ENCODE measurements around the gene TTC21A.

Gene TTC21A

DNA sequence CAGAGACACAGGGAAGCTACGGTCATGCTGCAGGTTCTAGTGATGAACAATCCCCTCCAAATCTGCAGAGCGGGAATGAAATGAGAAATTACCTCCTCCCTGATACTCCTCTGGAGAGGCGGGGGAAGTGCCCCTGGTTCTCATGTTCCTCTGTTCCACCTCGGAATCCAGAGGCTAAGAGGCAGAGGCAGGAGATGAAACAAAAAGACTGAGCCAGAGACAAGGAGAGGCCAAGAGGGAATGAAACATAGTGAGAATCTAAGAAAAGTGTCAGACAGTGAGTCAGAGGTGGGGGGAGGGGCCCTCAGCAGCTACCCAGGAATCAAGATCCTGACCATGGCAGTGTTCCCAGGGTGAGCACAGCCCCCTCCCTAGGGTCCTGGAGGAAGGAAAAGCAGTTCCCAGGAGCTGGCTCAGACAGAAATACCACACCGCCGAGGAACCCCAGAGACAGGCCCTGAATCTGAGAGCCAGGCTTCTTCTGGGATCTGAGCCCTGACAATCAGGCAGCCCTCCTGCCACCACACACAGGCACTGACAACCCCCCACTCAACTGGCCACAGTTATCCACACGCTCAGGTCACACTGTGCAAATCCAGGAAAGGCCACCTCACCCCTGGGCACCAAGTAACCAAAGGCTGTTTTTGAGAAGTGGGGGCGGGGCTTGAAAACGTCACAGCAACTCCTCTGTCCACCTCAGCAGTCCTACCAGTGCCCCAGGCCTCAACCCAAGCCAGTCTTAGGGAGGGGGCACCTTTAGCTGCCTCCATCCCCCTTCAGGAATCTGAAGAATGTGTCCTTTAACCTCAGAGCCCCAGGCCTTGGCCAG lies 43.5 kb downstream of the TTC21A start:
- no peak for TF ChIP-seq POU2F2 (IDR thresholded peaks at IDR 0.05; ENCODE audit: low read depth, low read length)
- 0 out of 2 replicates have a peak, but pooled peaks have one; percentile 5 for TF ChIP-seq SPI1 (IDR thresholded peaks at IDR 0.05; ENCODE audit: low read depth, low read length)
- FAIRE-seq (peak; percentile 57), DNase-seq (ENCODE audit: insufficient read length, low spot score) (no peak)

GRCh38 chr3:39153977-39154279 lies 46.4 kb downstream of the TTC21A start:
- TF ChIP-seq POU2F2 (IDR thresholded peaks at IDR 0.05; ENCODE audit: low read depth, low read length) (no peak), TAF1 (IDR thresholded peaks at IDR 0.05; ENCODE audit: low read depth, low read length) (no peak), POLR2A (IDR thresholded peaks at IDR 0.05; ENCODE audit: low read depth, low read length) (no peak), PAX5 (IDR thresholded peaks at IDR 0.05; ENCODE audit: insufficient read depth, low read length, severe bottlenecking) (no peak), POLR2AphosphoS5 (IDR thresholded peaks at IDR 0.05; ENCODE audit: low read depth, low read length) (no peak), SPI1 (IDR thresholded peaks at IDR 0.05; ENCODE audit: low read depth, low read length) (no peak)
- DNase-seq (ENCODE audit: insufficient read length, low spot score): no peak
- FAIRE-seq: no peak

GRCh38 chr3:39154280-39155021 lies 47.0 kb downstream of the TTC21A start:
- no peak for FAIRE-seq
- no peak for TF ChIP-seq POLR2A (IDR thresholded peaks at IDR 0.05; ENCODE audit: low read depth, low read length)
- no peak for TF ChIP-seq PAX5 (IDR thresholded peaks at IDR 0.05; ENCODE audit: insufficient read depth, low read length, severe bottlenecking)
- TF ChIP-seq SPI1 (IDR thresholded peaks at IDR 0.05; ENCODE audit: low read depth, low read length): no peak
- TF ChIP-seq POU2F2 (IDR thresholded peaks at IDR 0.05; ENCODE audit: low read depth, low read length): no peak
- TF ChIP-seq TAF1 (IDR thresholded peaks at IDR 0.05; ENCODE audit: low read depth, low read length): no peak
- TF ChIP-seq POLR2AphosphoS5 (IDR thresholded peaks at IDR 0.05; ENCODE audit: low read depth, low read length): no peak
- DNase-seq (ENCODE audit: insufficient read length, low spot score): no peak

GRCh38 chr3:39156421-39156820 lies 48.9 kb downstream of the TTC21A start:
- DNase-seq (ENCODE audit: insufficient read length, low spot score): no peak
- TF ChIP-seq TAF1 (IDR thresholded peaks at IDR 0.05; ENCODE audit: low read depth, low read length): no peak
- TF ChIP-seq PAX5 (IDR thresholded peaks at IDR 0.05; ENCODE audit: insufficient read depth, low read length, severe bottlenecking): no peak
- no peak for TF ChIP-seq POLR2AphosphoS5 (IDR thresholded peaks at IDR 0.05; ENCODE audit: low read depth, low read length)
- TF ChIP-seq SPI1 (IDR thresholded peaks at IDR 0.05; ENCODE audit: low read depth, low read length): no peak
- TF ChIP-seq POLR2A (IDR thresholded peaks at IDR 0.05; ENCODE audit: low read depth, low read length): no peak
- TF ChIP-seq POU2F2 (IDR thresholded peaks at IDR 0.05; ENCODE audit: low read depth, low read length): no peak
- no peak for FAIRE-seq

GRCh38 chr3:39157359-39157758 lies 49.9 kb downstream of the TTC21A start:
- TF ChIP-seq PAX5 (IDR thresholded peaks at IDR 0.05; ENCODE audit: insufficient read depth, low read length, severe bottlenecking): no peak
- TF ChIP-seq POLR2AphosphoS5 (IDR thresholded peaks at IDR 0.05; ENCODE audit: low read depth, low read length): no peak
- FAIRE-seq (no peak), DNase-seq (ENCODE audit: insufficient read length, low spot score) (no peak)

GRCh38 chr3:39158148-39158715 lies 50.8 kb downstream of the TTC21A start:
- no peak for FAIRE-seq
- DNase-seq (ENCODE audit: insufficient read length, low spot score): no peak
- no peak for TF ChIP-seq SPI1 (IDR thresholded peaks at IDR 0.05; ENCODE audit: low read depth, low read length)
- no peak for TF ChIP-seq PAX5 (IDR thresholded peaks at IDR 0.05; ENCODE audit: insufficient read depth, low read length, severe bottlenecking)
- TF ChIP-seq TAF1 (IDR thresholded peaks at IDR 0.05; ENCODE audit: low read depth, low read length): no peak

DNA sequence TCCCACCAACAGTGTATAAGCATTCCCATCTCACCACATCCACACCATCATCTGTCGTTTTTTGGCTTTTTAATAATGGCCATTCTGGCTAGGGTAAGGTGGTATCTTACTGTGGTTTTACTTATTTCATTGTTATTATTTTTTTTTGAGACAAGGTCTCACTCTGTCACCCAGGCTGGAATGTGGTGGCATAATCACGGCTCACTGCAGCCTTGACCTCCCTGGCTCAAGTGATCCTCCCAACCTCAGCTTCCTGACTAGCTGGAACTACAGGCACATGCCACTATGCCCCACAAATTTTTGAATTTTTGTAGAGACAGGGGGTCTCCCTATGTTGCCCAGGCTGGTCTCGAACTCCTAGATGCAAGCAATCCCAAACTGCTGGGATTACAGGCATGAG lies 56.9 kb downstream of the TTC21A start:
- DNase-seq (ENCODE audit: insufficient read length, low spot score) (no peak), FAIRE-seq (no peak)
- TF ChIP-seq POLR2AphosphoS5 (IDR thresholded peaks at IDR 0.05; ENCODE audit: low read depth, low read length) (no peak), SPI1 (IDR thresholded peaks at IDR 0.05; ENCODE audit: low read depth, low read length) (no peak), PAX5 (IDR thresholded peaks at IDR 0.05; ENCODE audit: insufficient read depth, low read length, severe bottlenecking) (no peak), POU2F2 (IDR thresholded peaks at IDR 0.05; ENCODE audit: low read depth, low read length) (no peak), POLR2A (IDR thresholded peaks at IDR 0.05; ENCODE audit: low read depth, low read length) (no peak), TAF1 (IDR thresholded peaks at IDR 0.05; ENCODE audit: low read depth, low read length) (no peak)

DNA sequence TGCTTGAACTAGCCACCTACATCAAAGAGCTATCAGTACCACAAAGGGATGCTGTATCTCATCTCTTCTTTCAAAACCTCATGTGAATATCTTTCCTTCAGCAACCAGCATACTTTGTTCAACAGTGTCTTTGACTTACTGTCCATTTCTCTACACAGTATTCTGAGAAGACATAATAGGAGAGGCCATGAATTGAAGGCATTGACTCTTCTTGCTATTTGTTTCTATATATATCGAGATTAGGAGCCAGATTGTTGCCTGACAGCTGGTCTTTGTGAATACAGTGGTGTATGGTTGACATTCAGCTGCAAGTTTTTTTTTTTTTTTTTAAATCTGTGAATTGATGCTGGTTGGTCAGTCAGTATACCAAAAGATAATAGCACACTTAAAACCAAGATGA lies 58.0 kb downstream of the TTC21A start:
- no peak for TF ChIP-seq POU2F2 (IDR thresholded peaks at IDR 0.05; ENCODE audit: low read depth, low read length)
- FAIRE-seq: no peak
- no peak for DNase-seq (ENCODE audit: insufficient read length, low spot score)

DNA sequence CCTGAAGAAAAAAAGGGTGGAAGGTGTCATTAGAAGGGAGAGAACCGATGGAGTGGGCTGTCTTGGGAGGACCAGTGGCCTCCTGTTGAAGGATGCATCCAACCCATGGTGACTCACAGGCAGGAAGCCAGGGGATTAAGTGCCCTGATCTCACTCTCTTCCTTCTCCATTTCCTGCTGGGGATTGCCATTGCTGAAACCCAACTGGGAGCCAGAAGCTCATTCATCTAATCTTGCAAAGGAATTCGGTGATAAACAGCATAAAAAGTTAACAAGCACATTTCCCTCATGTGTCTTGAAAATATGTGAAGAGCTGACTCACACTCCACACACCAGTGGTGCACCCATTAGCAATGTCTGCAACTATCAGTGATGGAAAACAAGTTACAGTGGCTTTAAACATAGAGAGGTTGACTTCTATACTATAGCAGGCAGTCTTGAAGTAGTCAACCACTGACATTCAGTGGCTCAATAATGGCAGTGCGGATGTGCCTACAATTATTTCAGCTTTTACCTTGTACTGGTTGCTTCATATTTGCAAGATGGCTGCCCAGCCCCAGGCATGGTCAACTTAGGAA lies 58.7 kb downstream of the TTC21A start:
- no peak for FAIRE-seq
- DNase-seq (ENCODE audit: insufficient read length, low spot score): no peak

More for the DNA sequence above, 58.7 kb downstream of the TTC21A start:
- no peak for TF ChIP-seq POU2F2 (IDR thresholded peaks at IDR 0.05; ENCODE audit: low read depth, low read length)
- TF ChIP-seq TAF1 (IDR thresholded peaks at IDR 0.05; ENCODE audit: low read depth, low read length): no peak
- no peak for TF ChIP-seq PAX5 (IDR thresholded peaks at IDR 0.05; ENCODE audit: insufficient read depth, low read length, severe bottlenecking)
- no peak for TF ChIP-seq POLR2AphosphoS5 (IDR thresholded peaks at IDR 0.05; ENCODE audit: low read depth, low read length)
- TF ChIP-seq POLR2A (IDR thresholded peaks at IDR 0.05; ENCODE audit: low read depth, low read length): no peak
- no peak for TF ChIP-seq SPI1 (IDR thresholded peaks at IDR 0.05; ENCODE audit: low read depth, low read length)

Measured in GM12891 (cell line).